Heart left ventricle (tissue), 13 donors: Measurements from ENCODE around the gene C12orf57.

ENCODE experiments used
- CTCF ChIP-seq, 12 donors: fragments of 200-600 bp; sonication (generic) in 4 of 12; IDR thresholded peaks; one replicate each; pipeline versions ENCODE4 v1.5.0 to v1.8.0; 2018 to 2022; ENCODE audit warnings: antibody characterized with exemption in 12 of 12, mild to moderate bottlenecking in 5 of 12
- POLR2A ChIP-seq, 2 donors: fragments of 450-650 bp; IDR thresholded peaks; one replicate each; pipeline ENCODE4 v1.6.1; 2017; ENCODE audit warnings: antibody characterized with exemption in 2 of 2, mild to moderate bottlenecking in 2 of 2, moderate library complexity in 2 of 2
- donor health status: ischemic (EF 13 %, LVEDD 7.1; RV severe dilation, severe dysfunction).
- donor health status: DM: no; HTN: yes; CAD: no.
- donor health status: DM: no; HTN: no; CAD: no.
- donor health status: ischemic (EF 25% LVEDD 6.9; RV normal size, moderate dysfunction).
- donor health status: ischemic (EF 25% LVEDD 5.7; RV mildly dilated, moderate dysfunction).
- donor health status: ischemic (EF 35%, LVEDD 5.7; RV mildly dilated, moderate dysfunction).
- donor health status: nonischemic (EF 11% LVEDD 7.7; RV severe dilation, severe dysfunction).
- donor health status: DM: yes; HTN: yes; CAD: no.
- donor health status: PGD.
- donor health status: ischemic (EF 29% LVEDD 5.4; RV normal size, mild dysfunction).
- donor health status: nonischemic (EF 23%, LVEDD 6.1; RV moderate dilation, normal function).

GRCh38 chr12:6953442-6954315 lies 9.9 kb downstream of the C12orf57 start:
- TF ChIP-seq CTCF (IDR thresholded peaks at IDR 0.05) (no peak), POLR2A (IDR thresholded peaks at IDR 0.05) (no peak)
